Measurements from ENCODE around the gene GRK3.
"Not testable (repeated sequence)": the region's sequence is repeated elsewhere in the genome, so short reads cannot be mapped to it uniquely, and the experiment has no call there.

Gene GRK3

DNA sequence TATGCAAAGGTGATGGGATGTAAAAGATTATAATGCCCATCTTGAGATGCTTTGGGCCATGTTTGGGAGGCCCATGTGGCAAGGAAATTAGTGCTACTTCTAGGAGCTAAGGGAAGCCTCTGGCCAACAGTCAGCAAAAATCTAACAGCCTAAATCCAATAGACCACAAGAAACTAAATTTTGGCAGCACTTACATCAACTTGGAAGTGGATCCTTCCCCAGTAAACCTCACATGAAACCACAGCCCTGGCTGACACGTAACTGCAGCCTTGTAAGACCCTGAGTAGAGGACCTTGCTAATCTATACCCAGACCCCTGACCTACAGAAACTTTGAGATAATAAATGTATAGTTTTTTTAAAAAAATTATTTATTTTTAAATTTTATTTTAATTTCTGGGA lies 13.1 kb upstream of the GRK3 start:
- DNase-seq: no peak

DNA sequence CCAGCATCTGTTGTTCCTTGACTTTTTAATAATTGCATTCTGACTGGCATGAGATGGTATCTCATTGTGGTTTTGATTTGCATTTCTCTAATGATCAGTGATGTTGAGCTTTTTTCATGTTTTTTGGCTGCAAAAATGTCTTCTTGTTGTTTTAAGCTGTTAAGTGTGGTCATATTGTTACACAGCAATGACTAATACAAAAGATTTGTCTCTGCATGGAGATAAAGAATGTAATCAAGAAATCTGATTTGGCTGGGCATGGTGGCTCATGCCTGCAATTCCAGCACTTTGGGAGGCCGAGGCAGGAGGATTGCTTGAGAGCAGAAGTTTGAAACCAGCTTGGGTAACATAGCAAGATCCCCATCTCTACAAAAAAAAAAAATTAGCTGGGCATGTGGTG lies 12.1 kb upstream of the GRK3 start:
- DNase-seq: peak; percentile 84

DNA sequence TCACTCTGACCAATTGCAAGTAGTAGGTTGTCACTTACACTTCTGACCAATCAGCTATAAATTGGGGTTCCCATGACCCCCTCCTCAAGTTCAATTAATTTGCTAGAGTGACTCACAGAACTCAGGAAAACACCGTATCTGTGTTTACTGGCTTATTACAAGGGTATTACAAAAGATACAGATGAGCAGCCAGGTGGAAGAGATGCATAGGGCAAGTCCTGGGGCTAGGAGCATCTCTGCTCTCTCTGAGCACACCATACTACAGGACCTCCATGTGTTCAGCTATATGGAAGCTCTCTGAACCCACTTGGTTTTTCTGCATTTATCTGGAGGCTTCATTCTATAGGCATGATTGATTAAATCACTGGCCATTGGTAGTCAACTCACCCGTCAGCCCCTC lies 11.3 kb upstream of the GRK3 start:
- DNase-seq: no peak

DNA sequence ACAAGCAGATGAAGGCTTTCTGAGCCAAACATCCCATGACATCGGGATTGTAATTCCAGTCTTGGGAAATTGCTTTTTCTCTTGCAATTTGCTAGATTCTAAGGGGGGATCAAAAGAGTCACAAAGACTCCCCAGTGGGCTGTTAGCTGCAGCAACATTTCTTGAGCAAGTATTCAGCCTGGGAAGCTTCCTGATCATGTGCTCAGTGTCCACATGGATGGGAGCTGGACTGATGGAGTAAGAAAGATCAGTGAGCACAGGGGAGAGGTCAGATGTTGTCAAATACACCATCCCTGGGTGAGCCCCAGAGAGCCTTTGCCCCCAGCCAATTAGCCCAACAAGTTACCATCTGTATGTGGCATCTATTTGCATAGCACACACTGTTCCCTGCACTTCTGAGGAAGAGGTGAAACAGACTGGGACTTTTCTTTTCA lies 10.2 kb upstream of the GRK3 start:
- DNase-seq: no peak

DNA sequence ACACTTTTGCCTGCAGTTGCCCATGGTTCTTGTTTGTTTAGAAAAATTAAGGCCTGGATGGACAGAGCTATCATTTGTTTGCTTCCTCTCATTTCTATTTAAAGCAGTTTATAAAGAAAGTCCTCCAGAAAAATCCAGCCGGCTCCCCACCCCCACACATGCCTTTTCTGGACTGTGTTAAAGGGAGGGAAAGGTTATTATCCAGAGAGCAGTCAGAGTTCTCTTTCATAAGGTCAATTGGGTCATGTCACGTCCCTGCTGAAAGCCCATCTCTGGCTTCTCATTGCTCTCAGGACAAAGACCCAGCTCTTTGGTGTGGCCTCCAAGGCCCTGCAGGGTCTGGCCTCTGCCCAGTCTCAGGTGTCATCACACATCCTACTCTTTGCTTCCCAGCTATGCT lies 9.8 kb upstream of the GRK3 start:
- DNase-seq: no peak

DNA sequence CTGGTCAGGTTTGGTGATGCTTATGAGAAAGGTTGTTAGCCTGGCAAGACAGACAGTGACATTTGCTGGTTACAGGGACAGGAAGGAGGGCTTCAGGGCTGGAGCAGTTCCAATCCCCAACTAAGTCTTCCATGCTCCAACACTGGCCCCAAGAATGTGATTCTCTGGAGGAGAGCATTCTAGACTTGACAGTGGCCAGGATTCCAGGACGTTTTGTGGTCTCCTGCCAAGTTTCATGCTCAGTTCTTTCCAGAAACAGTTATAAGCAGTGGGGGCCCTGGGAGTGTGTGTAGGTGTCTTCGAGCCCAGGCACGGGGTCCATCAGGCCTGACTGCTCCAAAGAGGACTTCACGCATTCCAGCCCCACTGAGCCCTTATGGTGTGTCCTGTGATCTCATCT lies 8.9 kb upstream of the GRK3 start:
- DNase-seq: peak; percentile 41

DNA sequence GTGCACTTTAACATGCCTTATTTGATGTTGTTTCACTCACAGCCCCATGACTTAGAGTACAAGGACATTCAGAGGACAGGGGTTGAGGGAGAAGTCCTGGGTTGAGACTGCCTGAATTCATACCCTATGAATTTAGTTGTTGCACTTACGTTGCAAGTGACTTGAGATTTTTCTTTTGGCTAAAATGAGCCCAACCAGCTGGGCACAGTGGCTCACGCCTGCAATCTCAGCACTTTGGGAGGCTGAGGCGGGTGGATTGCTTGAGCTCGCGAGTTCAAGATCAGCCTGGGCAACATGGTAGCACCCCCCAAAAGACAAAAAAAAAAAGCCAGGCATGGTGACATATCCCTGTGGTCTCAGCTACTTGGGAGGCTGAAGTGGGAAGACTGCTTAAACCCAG lies 7.3 kb upstream of the GRK3 start:
- DNase-seq: no peak

DNA sequence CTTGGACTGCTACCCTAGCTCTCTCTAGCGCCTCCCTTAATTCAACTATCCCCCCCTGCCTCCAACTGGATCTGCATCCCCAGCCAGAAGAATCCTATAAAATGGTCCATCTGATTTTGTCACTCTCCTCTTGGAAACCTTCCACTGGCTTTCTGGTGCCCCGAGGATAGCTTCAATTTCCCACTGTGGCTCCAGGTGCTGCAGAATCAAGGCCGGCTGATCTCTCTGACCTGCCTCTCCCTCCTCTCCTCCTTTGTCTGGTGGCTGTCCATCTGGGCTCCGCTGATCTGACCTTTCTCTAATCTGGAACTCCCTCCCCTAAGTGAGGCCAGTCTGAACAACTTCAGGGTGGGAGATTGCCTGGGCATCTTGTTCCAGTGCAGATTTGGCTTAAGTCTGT lies 6.1 kb upstream of the GRK3 start:
- DNase-seq: no peak

DNA sequence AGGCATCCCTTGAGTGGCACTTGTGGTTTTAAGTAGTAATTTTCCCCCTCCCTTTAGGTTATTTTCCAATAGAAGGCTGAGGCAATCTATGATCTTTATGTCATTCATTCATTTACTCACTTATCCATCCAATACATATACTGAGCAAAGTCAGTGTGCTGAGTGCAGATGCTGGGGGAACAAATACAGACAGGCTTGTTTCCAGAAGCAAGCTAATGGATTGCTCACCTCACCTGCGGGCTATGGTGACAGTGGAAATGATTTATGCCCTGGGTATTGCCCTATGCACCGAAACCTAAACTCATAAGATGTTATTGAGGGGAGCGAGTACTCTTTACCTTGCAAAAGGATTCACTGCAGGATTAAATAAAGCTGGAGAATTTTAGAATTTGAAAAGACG lies 4.6 kb upstream of the GRK3 start:
- not testable (repeated sequence) for DNase-seq

DNA sequence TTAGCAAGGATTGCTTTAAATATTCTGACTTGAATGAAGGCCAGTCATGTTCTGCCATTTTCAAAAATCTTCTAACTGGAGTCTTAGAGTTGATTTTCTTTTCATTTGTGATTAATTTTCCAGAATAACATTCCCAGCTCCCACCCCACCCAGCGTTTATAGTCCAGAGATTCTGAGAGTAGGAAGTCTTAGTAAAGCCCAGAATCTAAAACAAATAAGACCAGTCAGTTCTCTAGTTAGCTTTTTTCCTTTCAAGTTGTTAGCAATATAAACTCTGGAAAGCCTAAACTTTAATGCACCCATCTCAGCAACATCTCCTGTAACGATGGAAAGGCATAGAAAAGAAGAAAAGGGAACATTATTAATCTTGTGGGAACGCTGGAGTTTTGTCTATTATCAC lies 3.3 kb upstream of the GRK3 start:
- DNase-seq: not testable (repeated sequence)

DNA sequence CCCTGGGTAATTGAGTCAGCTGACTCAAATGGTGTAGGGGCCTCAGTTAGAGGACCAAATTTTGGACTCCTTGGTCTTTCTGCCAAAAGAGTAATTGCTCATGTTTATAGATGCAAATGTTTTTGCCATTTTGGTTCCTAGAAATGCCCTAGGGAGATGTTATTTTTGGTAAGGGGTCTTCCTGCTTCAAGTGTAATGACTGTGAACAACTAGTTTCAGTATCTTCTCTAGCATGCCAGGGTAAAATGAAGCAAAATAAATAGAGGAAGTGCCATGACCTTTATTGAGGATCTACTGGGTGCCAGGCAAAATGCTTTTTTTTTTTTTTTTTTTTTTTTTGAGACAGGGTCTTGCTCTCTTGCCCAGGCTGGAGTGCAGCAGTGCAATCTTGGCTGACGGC lies 2.5 kb upstream of the GRK3 start:
- not testable (repeated sequence) for DNase-seq

DNA sequence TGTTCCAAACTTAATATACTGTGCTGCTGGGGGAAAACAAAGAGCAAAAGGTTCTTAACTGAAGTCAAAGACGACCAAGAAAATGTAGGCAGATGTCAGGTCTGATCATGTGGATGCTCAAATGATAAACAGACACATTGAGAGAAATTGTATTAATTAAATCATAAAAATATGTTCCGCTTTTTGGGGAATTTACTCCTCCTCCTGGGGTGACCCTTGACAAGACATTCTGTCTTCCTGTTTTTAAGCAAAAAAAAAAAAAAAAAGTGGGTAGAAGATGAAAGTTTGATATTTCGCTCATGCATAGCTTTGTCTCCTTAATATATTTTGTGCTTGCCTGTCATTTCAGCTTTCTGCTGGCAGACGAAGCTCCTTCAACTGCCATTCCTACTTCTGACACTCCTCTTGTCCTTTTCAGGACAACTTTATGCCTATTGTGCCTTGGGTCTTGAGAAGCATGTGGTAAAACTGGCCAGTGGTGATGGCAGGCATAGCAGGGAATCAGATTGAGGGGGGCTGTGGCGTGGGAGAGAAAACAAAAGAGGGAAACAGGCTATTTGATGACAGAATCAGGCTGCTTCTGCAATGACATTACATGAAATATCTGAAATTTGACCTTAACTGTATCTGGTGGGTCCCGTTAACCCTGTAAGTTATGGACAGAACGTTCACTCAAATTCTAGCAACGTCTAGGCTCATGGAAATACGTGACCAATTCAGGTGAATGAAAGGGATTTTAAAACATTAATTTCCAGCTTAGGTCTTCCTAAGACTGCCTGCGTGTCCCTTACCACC lies 1.3 kb upstream of the GRK3 start:
- DNase-seq: not testable (repeated sequence)

DNA sequence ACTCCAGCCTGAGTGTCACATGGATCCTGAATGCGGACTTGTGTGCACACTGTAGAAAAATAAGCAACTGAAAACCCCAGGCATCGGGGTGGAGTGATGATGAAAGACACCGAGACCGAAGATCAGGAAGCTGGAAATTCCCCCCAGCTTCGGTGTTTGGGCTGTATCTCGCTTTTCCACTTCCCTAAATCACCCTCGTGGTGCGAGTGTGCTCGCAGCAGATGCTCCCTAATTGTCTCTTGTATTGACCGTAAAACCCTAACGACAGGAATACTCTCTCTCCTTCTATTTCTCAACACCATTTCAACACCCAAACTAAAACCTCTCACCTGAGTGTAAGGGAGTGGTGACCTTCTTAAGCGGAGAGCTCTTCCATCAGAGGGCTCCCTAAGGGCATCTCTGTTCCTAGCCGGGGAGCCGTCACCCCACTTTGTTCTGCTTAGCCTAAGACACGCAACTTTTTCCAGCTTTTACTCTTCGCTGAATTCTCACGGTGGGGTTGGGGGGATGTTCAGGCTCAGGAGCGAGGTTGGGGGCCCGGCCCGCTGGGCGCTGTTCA lies 635 bp upstream of the GRK3 start:
- DNase-seq: no peak

DNA sequence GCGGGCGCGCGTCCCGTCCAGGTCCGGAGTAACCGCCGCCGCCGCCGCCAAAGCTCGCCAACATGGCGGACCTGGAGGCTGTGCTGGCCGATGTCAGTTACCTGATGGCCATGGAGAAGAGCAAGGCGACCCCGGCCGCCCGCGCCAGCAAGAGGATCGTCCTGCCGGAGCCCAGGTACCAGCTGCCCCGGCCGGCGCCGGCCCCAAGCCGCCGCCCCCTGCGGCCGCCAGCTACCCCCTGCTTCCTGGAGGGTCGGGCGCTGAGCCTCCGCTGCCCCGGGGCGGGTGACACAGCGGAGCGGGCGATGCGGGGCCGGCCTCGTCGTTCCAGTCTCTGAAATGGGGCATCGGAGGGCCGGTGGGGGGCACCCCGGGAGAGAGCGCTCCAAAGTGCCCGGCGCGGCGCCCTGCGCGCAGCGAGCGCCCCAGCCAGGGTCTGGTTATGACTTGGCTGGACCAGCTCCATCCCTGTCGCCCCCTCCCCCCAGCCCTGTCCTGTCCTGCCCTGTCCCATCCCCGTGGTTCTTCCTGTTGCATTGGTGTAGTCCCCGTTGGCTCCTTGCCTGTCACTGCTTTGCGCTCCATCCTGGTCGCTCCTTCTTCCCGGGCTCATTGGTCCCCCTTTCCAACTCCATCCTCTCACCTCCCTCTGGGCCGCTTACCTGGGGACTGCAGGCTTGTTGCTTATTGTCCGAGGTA lies 653 bp downstream of the GRK3 start:
- no peak for DNase-seq

DNA sequence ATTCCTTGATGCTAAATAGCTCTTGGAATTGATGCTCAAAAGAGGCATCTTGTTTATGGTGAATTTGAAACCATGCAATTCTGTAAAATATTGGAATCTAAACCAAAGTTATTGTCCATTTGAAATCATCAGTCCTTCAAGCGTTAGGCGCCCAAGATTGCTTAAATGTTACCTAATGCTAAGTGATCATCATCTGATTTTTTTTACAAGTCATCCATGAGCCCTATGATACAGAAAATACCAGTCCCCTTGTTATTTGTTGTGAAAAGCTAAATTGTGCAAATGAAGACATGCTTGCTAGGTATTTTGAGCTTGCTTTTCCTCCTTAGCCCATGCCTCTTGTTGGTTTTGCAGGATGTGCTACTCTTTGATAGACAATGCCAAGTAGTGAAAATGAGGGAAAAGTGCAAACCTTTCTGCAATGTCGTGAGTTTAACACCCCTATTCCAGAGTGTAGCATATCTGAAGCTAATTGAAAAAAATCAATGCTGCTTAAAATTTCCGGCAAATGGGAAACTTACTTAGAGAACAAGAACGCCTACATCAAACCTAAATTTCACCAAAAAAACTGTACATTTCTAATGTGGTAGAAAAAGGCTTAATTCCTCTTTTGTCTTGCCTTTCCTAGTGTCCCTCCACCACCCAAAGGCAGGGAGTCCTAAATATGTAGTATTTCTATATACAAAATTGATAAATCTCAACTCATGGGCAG lies 1.9 kb downstream of the GRK3 start:
- no peak for DNase-seq

DNA sequence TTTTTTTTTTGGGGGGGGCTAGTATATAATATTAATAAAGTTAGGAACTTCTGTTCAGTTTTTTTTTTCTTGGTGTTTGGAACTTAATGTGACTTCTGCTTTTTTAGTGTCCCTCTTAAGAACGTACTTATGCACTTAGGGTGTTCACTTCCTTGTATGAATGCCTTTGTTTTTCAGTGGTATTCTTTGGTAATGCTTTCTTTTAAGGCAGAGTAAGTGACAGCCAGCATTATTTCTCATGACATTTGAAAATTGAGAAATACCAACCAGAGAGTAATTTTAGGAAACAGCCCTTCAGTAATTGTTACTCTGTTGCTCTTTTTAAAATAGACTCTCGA lies 2.4 kb downstream of the GRK3 start:
- DNase-seq: no peak

DNA sequence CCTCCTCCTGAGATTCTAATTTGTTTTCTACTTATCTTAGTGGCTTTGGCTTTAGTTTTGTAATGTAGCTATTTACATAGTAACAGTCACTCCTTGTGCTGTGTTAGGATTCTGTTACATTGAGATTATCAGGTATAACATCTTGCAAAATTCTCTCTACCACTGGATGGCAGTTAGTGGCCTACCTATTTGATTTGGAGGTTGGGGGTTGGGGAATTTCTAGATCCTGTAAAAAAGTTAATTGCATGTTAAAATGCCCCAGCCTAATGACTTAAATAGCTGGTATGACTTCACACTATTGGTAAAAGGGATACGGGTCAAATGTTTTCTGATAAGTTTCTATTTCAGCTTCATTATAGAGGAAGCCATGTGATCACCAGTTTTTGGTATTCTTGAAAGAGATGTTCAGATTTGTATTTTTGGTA lies 2.8 kb downstream of the GRK3 start:
- DNase-seq: no peak

DNA sequence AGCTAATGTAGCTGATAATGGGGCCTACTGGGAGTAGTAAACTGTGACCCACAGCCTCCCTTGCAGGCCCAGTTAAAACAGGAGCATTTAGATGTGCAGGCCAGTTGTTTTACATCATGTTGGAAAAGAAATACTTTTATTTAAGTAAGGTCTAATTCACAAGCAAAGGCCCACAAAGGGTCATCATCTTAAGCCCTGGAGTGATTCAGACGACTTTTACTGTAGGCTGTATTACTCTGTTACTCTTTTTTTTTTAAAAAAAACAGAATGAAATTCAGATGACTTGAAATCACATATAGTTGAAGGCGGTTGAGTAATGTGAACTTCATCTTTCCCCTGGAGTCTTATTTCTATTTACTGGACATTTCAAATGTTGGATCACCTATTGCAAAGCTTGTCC lies 3.6 kb downstream of the GRK3 start:
- DNase-seq: not testable (repeated sequence)

DNA sequence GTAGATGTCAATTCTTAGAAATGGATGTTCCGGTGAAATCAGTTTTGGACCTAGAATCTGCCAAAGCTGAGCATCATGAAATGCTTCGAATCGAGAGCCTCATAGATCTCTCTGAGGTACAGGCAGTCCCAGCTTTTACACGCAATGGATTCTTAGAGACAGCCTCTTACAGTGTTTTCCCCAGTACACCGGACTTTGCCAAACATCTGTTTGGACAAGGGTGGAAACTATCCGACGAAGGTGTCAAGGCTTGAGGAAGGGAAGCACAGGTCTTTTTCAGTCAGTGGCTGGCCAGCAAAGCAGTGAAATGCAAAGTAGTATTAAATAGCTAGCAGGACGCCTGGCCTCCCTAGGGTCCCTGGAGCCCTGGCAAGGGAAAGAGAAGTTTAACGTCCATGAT lies 4.9 kb downstream of the GRK3 start:
- DNase-seq: no peak

DNA sequence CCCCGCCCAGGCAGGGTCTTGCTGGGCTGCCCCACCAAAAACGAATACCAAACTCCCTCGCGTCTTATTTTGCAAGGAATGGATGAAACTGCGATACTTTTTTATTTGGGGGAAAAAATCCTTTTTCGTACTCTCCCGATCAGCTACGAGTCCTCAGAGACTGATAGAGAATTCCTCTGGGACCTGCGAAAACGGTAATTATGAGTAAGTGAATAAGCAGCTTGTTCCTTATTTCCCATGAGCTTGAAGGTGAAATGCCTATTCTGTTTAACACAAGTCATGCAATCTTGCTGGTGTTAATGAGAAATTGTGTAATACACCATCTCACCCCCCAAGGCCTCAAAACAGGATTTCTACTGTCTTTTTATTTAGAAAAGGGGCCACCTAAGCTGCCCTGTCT lies 5.5 kb downstream of the GRK3 start:
- DNase-seq: no peak

DNA sequence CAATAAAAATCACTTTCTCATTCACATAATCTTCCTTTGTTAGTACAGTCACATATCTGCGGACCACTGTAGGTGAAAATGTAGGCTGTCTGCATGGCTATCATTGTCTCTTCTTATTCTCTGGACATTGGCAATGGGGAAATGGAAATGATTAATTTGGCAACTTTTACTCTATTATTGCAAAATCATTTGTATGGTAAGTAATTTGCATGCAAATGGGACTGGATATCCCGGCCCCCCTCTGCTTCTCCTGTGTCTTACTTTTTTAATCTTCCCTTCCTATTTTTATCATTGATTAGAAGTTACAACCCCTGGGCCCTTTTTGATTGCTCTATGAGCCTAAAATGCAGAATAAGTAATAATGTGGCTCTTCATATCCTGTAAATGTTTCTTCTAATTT lies 6.0 kb downstream of the GRK3 start:
- DNase-seq: no peak

DNA sequence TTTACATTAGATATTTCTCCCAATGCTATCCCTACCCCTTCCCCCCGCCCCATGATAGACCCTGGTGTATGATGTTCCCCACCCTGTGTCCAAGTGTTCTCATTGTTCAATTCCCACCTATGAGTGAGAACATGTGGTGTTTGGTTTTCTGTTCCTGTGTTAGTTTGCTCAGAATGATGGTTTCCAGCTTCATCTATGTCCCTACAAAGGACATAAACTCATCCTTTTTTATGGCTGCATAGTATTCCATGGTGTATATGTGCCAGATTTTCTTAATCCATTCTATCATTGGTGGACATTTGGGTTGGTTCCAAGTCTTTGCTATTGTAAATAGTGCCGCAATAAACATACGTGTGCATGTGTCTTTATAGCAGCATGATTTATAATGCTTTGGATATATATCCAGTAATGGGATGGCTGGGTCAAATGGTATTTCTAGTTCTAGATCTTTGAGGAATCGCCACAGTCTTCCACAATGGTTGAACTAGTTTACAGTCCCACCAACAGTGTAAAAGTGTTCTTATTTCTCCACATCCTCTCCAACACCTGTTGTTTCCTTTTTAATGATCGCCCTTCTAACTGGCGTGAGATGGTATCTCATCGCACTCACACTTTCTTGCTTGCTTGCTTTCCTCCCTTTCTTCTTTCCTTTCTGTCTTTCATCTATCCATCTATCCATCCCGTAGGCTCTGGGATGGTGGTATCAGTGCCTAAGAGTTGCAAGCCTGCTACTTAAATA lies 7.7 kb downstream of the GRK3 start:
- DNase-seq: not testable (repeated sequence)

DNA sequence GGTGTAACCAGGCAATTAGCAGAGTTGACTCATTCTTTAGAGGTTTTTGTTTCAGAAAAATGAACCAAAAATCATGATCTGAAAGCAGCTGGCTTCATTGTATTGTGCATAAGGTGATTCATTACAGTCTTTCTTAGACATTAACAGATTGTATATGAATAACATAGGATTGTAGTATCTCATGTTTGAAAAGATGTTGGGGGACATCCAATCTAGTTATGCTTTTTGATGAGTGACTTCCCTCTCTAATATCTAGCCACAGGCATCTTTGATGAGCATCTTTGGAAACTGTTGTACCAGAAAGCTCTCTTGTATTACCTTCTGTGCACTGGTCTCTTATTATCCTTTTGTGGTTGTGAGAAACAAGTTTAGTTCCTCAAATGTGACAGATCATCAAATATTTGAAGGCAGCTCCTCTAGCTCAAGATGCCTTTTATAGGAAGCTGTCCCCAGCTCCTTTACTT lies 8.3 kb downstream of the GRK3 start:
- DNase-seq: no peak

All from fibroblast of skin of scalp (primary cell).